Stimulated activated CD4-positive, alpha-beta T cell treated with anti-CD3 and anti-CD28 coated beads, Interleukin-12 subunit alpha, Interleukin-12 subunit beta, amount 100 ng/mL, for 4 hours (primary cell): ENCODE data around the gene PSMA2.
"Not testable (repeated sequence)": the region's sequence is repeated elsewhere in the genome, so short reads cannot be mapped to it uniquely, and the experiment has no call there.

Experiments used
- DNase-seq: peaks from one replicate; pipeline ENCODE4 v3.0.0-alpha.2; 2020

Gene PSMA2

GRCh38 chr7:42900842-42901241 lies 31.1 kb downstream of the PSMA2 start:
- DNase-seq, result no peak

GRCh38 chr7:42893346-42894240 lies 38.4 kb downstream of the PSMA2 start:
- no peak for DNase-seq

- DNase-seq, result no peak
Observed at GRCh38 chr7:42886893-42887505, 45.0 kb downstream of the PSMA2 start.

GRCh38 chr7:42886129-42886528 lies 45.8 kb downstream of the PSMA2 start:
- no peak for DNase-seq

GRCh38 chr7:42885183-42885582 lies 46.8 kb downstream of the PSMA2 start:
- not testable (repeated sequence) for DNase-seq

GRCh38 chr7:42883950-42884349 lies 48.0 kb downstream of the PSMA2 start:
- DNase-seq, result no peak

- DNase-seq, result no peak
Observed at GRCh38 chr7:42880392-42880791, 51.6 kb downstream of the PSMA2 start.

- no peak for DNase-seq
Observed at GRCh38 chr7:42878303-42878702, 53.7 kb downstream of the PSMA2 start.

GRCh38 chr7:42877862-42878261 lies 54.1 kb downstream of the PSMA2 start:
- DNase-seq, result no peak

GRCh38 chr7:42876182-42877068 lies 55.5 kb downstream of the PSMA2 start:
- peak; percentile 57 for DNase-seq

GRCh38 chr7:42869131-42870020 lies 62.6 kb downstream of the PSMA2 start:
- DNase-seq, result peak; percentile 12

- no peak for DNase-seq
Observed at GRCh38 chr7:42868480-42868879, 63.5 kb downstream of the PSMA2 start.
